HG03139 (cell line): ENCODE results near the gene SLC25A39.

Experiments used
- ATAC-seq: cut with Tn5 transposase; IDR thresholded peaks from one replicate; pipeline ENCODE4 v1.9.1; 2021; ENCODE audit not compliant: unreplicated experiment

The SLC25A39 gene

DNA sequence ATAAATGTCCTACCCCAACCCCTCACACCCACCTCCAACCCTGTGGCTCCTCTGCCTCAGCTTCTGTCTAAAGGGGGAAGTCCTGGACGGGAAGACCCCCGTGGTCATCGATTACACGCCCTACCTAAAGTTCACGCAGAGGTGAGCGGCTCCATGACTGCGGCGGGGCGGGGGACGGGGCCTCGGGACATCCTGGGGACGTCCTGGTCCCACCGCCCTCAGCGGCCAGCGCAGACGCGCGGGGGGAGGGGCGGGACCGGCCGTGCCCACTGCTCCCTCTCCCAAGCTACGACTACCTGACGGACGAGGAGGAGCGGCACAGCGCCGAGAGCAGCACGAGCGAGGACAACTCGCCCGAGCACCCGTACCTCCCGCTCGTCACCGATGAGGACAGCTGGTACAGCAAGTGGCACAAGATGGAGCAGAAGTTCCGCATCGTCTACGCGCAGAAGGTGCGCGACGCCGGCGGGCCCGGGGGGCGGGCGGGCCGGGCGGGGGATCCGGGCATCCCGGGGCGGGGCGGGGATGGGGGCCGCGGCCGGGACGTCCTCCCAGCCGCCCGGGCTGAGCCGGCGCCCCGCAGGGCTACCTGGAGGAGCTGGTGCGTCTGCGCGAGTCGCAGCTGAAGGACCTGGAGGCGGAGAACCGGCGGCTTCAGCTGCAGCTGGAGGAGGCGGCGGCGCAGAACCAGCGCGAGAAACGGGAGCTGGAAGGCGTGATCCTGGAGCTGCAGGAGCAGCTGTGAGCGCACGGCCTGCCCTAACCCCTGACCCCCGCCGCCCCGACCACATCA lies 9.6 kb downstream of the SLC25A39 start:
- ATAC-seq = no peak

- ATAC-seq = no peak
Observed at GRCh38 chr17:44314524-44314868, 10.1 kb downstream of the SLC25A39 start.

- ATAC-seq = no peak
Observed at GRCh38 chr17:44314031-44314430, 10.6 kb downstream of the SLC25A39 start.

DNA sequence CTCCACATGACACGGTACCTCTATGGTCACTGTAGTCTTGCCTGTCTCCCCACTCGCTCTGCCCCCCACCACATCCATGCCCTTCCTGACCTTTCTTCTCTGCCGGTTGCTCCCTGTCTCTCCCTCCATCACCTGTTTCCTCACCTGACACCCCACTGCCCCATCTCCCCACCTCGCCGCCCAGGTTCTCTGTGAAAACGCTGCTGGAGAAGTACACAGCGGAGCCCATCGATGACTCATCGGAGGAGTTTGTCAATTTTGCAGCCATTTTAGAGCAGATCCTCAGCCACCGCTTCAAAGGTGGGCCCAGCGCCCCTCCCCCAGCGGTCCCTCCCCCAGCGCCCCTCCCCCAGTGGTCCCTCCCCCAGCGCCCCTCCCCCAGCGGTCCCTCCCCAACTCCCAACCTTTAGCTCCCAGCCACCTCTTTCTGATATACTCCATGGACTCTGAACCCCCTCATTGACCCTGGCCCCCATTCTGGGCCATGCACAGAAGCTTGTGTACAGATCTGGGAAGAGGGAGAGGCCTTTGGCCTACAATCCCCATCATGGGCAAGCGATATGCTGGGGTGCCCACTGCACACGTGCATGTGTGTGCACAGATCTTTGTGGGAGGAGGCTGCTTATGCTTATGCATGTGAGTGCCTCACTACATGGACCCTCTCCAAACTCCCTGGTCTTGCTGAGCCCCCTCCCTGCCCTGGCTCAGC lies 12.1 kb downstream of the SLC25A39 start:
- ATAC-seq = no peak

- no peak for ATAC-seq
Observed at GRCh38 chr17:44311562-44312181, 13.0 kb downstream of the SLC25A39 start.

DNA sequence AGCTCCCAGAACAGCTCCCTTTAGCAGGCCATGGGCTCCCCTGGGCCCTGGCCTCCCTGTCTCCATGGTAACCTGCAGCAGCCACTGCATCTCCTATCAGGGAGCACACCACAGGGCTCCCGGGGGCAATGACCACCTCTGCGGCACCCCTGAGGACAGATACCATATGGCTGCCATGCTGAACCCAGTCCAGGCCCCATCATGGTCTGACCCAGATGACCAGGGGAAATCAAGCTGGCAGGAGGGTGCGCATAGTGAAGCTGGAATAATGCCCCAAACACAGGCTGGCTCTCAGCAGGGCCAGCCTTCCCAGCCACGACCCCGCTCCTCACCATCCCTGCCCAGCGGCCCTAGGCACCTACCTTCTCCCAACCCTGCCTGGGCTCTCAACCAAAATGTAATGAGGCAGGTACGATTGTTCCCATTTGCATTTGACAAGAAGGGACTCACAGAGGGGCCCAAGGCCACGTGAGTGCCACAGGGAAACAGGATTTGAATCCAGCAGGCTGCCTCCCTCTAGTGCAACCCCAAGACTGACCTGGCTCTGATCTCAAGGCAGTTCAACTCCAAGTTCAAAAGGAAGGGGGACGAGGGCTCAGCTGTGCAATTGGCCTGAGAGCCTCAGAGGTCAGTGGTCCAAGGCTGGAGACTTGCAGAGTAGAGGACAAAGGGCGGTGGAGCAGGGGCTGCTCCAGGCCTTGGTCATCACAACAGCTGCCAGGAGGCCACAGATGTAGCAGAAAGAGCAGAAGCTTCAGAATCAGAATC lies 13.8 kb downstream of the SLC25A39 start:
- ATAC-seq = no peak

DNA sequence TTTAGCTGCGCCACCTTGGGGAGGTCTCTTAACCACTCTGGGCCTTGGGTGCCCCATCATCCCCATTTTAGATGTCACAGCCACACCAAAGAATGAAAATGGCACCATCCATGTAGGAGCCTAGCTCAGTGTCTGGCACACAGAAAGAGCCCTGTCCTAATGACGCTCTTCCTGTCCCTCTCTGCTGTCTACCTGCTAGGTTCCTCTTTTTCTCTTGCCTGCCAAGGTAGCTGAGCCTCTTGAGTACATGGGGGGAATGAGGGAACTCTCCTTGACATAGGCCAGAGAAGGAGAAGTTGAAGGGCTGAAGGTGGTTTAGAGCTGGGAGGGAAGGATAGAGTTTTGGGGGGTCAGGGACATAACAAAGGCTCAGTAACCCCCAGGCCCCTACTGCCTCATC lies 14.4 kb downstream of the SLC25A39 start:
- no peak for ATAC-seq

DNA sequence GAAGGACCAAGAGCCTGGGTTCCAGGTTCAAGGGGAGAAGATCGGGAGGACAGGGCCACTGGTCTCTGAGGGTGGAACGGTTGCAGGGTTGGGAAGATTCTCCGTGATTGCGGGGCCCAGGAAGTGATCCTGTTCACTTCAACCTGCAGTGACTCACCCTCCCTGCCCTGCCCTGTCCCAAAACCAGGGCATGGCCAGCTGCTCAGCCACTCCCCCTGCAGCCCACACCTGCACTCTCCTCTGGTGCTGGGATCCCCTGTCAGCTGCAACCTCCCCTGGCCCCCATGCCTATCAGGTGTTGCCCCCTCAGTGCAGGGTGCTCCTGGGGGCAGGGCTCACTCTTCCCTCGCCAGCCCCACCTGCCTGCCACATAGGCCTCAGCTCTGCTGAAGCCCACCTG lies 15.2 kb downstream of the SLC25A39 start:
- ATAC-seq = no peak

- no peak for ATAC-seq
Observed at GRCh38 chr17:44308865-44309264, 15.8 kb downstream of the SLC25A39 start.

DNA sequence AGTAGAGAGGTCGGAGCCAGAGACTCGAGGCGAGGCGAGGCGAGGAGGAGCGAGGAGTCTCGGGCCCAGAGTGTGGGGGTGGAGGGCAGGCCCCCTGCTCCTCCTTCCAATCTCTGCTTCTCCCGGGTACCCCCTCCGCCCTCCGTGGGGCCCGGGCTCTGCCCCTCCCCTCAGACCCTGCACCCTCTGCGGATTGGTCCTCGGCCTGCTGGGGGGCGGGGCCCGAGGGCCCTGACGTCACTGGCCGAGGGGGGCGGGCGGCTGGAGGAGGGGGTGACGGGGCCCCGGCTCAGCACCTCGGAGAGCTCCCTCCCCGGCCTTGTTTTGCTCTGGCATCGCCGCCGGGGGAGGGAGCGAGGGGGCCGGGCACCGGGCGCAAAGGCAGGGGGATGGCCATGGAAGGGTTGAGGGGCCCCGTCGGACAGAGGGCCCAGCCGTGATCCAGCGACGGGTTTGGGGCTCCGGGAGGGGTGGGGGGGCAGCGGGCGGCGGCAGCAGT lies 16.3 kb downstream of the SLC25A39 start, which contains the start of gene RUNDC3A:
Gene RUNDC3A (plus strand): TSS at position 282 of the 499 bp plus-strand sequence. CDS start 232 bp downstream, outside the sequence.
- ATAC-seq = no peak

DNA sequence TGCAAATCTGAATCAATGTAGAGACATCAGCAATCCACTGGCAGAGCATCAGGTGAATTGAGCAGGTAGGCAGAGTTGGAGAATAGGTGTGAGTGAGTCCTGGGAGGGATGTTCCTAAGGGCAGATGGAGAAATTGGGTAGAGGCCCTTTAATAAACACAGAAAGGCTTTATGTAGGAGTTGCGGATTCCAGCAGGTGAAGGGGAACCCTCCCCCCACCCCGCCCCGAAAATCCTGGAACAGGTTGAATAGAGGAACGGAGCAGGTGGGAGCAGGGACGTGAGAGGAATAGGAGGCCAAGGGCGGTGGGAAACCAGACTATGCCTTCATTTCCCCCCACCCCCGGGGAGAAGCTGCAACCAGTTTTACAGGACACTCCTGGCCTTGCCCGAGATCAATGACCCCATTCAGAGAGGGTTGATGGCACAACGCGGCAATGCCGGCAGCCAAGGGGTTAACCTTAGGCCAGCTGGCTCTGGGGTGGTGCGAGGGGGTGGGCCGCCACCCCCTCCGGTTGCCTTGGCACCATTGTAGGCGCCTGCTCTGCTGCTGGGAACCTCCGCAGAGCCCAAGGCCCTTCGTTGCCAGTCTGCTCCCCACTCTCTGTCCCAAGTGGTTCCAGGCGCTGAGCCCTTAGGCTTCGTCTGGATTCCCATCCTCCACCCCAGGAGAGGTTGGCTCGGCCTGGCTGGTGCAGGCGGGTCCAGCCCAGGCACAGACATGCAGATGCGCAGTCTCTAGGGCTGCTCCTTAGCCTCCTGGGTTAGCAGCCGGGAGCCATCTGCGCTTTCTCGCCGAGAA lies 17.0 kb downstream of the SLC25A39 start:
- no peak for ATAC-seq

GRCh38 chr17:44304651-44305050 lies 20.0 kb downstream of the SLC25A39 start:
- ATAC-seq = no peak

DNA sequence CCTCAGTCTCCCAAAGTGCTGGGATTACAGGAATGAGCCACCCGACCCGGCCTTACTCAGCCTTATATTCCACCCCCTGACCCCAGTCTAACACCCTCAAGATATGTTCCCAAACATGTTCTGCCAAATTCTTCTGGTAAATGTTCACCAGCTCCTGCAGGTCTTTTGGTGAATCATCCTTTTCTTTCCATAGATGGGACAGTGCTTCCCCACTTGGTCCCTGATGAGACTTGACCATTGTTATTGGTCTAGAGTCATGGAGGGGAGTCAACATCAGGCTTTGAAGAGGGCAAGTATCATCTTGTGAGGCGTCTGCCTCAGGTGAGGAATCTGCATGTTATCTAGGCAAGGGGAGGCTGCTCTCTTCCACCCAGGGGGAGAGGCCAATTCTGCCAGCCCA lies 26.6 kb downstream of the SLC25A39 start:
- no peak for ATAC-seq

- no peak for ATAC-seq
Observed at GRCh38 chr17:44293509-44294226, 31.0 kb downstream of the SLC25A39 start.

DNA sequence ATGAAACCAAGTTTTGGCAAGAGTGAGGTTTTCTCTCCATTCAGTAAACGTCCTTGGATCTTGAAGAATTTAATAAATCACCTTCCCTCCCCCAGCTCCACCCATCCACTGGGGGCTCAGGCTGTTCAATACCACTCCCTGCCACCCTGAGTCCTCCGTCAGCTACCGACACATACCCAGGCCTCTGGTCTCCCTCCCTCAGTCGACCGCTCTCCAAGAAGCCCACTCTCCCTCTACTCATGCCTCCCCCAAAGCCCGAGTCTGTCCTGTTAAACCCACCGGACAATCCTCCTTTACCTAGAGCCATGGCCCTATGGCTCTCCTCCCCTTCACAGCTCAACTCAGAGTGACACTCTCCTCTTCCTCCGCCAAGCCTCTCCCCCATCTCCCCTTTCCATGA lies 37.0 kb downstream of the SLC25A39 start:
- ATAC-seq = no peak

DNA sequence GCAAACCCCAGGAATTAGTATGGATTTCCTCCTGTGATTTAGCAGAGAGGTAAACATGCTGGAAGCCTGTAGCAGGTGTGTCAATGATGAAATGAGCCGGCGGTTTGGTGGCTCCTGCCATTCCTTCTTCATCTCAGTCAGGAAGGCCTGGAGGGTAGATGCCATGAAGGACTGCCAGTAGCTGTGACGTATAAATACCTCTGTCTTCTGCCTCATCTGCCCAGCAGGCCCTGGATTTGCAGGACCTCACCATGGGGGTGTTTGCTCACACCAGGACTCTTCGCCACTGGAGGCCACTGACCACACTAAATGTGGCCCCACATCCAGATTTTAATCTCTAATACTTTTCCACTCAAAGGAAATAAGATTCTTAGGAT lies 40.6 kb downstream of the SLC25A39 start:
- no peak for ATAC-seq

DNA sequence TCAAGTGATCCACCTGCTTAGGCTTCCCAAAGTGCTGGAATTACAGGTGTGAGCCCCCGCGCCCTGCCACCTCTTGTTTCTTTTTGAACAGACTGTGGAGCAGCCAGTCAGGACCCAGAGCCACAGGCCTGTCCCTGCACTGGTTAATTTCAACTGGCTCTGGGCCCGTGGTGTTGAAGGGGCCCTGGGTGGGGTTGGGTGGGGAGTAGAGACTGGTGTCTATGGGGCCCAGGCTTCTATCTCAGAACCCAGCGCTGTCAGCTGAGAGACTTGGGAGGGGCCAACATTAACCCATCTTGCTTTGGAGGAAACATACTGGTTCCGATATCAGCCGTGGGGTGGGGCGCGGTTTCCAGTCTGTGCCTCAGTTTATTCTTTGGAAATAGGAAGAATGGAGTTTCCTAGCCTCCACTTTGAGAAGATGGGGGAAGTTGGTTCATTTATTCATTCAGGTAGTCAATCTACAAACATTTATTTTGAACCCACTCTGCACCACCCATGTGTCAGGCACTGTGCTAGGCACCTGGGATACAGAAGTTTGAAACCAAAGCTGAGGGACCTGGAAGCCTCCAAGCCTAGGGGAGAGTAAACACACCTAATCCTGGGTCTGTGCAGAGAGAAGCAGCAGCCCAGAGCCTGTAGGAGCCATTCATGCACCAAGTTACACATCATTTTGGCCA lies 41.1 kb downstream of the SLC25A39 start:
- ATAC-seq = no peak

- ATAC-seq = no peak
Observed at GRCh38 chr17:44282264-44282663, 42.4 kb downstream of the SLC25A39 start.

- ATAC-seq = no peak
Observed at GRCh38 chr17:44281570-44281969, 43.1 kb downstream of the SLC25A39 start.
